Activated gamma-delta T cell (primary cell): ENCODE data around the gene CDK18.

Experiments used
- DNase-seq: peaks from one replicate; lab custom pipeline; 2025; lab: John Stamatoyannopoulos, UW

CDK18 gene

DNA sequence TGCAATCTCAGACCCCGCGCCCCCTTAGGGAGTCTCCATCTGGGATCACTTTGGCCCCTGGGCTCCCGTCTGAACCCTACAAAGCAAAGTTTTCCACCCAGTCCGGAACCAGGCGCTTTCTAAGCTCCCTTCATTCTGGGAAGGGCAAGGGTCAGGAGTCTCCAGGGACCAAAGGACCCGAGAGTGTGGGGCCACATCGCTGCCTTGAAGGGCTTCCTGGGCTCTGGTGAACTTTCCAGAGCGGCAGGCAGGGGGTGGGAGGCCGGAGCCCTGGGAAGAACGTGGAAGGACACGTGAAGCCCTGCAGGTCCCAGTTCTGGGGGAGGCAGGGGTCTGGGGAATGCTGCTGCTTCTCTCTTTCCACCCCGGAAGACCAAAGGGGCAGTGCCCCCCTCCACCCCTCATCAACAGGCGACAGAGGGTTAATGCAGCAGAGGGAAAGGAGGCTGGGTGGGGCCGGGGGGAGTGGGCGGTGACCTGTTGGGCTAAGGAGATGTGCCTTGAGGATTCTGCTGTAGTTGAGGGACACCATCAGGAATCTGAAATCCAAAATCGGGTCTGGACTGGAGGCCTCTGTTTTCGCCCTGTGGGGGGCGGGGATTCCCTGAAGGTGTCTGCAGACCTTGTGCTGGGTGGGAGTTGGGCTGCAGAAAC lies 734 bp downstream of the CDK18 start:
- no peak for DNase-seq

GRCh38 chr1:205505791-205506190 lies 1.3 kb downstream of the CDK18 start:
- no peak for DNase-seq

DNA sequence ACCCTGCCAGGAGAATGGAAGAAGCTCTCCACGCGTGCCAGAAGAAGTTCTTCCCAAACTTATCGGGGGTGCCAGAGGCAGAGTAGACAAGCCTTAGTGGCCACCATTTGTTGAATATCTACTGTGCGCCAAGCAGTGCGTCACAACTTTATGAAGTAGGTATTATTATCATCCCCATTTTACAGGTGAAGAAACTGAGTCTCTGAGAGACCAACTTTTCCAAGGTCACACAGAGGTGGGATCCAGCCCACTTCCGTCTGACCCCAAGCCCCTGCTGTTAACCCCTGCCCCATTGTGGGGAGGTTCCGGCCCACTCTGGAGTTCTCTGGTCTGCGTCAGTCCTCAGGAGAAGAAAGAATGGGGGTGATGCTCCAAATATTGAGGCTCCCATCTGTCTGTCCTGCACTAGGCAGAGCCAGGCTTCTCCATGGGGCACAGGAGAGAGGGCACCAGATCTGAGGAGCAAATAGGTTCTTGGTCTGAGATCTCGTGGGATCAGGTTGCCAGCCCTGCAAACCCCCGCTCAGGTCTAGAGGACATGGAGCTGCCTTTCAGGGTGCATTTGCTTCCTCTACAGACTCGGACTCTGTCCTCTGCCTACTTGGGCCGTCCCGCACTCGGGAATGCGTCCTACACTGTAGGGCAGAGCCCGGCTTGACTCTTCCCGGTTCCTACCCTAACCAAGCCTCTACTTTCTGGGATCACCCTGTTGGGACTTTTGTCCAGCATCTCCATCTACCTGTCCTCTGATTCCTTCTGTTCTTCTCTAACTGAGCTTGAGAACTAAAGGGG lies 2.1 kb downstream of the CDK18 start:
- DNase-seq: no peak

- DNase-seq: no peak
Observed at GRCh38 chr1:205508227-205508714, 3.8 kb downstream of the CDK18 start.

DNA sequence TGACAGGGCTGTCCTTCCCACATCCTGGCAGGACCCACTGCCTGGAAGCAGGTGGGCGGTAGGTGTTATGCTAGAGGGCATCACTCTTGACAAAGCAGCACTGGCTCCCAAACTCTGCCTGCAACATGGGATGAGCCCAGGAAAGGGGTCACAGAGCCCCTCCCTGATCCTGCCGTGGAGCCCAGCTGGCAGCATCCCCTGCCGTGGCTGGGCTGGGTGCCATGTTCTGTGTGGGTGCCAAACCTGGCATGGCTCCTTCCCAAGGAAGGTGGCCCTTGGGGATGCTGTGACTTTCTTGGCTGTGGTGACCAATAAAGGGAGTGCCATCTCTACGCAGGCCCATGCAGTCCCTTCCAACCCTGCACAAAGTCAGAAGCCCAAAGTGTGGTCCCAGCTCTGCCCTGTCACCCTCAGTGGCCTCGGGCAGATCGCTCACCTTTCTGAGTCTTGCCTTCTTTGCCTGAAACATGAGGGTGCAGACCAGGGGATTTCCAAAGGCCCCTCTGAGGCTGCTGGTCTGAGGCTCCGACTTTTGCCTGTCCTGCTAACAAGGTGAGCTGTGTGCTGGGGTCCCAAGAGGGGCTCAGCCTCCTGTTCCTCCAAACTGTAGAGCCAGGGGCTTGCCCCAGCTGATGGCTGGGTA lies 6.0 kb downstream of the CDK18 start:
- DNase-seq: no peak

- no peak for DNase-seq
Observed at GRCh38 chr1:205510951-205511330, 6.5 kb downstream of the CDK18 start.

DNA sequence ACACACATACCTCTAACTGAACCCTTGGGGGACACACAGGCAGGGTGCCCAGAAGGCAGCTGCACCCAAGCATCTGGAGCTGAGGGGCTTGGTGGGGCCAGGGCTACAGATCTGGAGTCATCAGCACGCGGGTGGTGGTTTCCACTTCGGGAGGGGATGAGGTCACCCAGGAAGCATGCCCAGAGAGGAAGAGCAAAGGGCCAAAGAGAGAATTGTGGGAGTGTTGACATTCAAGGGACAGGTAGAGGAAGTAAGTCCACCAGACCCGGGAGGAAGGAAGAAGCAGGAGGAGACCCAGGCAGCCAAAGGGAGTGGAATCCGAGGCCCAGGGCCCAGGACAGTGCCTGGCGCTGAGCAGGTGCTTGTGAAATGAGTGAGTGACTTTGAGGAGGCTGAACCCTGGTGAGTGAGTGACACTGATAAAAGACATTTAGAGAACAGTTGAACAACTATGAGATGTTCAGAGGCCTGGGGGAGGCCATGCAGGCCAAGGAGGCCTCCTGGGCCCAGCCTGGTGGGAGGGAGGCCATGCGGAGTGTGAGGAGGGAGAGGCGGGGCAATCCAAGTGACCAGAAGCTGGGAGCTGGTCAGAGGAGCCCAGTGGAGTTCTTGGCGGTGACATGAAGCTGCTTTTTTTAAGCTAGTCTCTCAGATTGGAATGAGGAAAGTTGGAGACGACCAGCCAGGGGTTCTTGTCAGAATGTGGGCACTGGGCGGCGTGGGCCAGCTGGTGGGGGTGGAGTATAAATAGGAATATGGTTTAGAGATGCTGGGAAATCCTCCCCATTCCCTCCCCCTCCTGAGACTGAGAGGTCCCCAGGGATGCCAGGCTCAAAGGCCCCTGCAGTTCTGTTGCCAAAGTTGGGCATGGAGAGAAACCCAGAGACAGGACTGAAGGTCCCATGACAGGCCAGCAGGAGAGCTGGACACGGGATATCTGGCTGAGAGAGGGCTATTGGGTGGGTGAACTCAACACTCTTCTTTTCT lies 7.9 kb downstream of the CDK18 start:
- no peak for DNase-seq

GRCh38 chr1:205513774-205514173 lies 9.3 kb downstream of the CDK18 start:
- no peak for DNase-seq

GRCh38 chr1:205514211-205515142 lies 10.0 kb downstream of the CDK18 start:
- no peak for DNase-seq

- DNase-seq: no peak
Observed at GRCh38 chr1:205515781-205516253, 11.3 kb downstream of the CDK18 start.

- no peak for DNase-seq
Observed at GRCh38 chr1:205516362-205516761, 11.9 kb downstream of the CDK18 start.

DNA sequence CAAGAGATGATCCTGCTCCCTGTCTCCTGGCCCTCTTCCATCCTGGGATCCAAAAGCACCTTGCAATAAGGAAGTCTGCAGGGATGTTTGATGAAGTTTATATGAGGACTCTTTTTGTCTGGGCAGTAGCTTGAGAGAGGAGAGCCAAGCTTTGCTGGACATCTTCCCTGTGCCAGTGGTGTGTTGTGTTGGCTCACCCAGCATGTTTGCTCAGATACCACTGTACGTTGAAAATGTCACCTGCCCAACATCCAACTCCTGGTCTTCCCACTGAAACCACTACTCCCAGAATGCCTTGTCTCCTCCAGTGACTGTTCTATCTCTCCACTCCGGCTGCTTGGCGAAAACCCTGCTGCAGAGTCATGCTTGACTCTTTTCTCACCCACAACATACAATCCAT lies 12.8 kb downstream of the CDK18 start:
- no peak for DNase-seq

- DNase-seq: no peak
Observed at GRCh38 chr1:205517763-205518162, 13.3 kb downstream of the CDK18 start.

- no peak for DNase-seq
Observed at GRCh38 chr1:205518661-205519540, 14.4 kb downstream of the CDK18 start.

GRCh38 chr1:205519541-205520131 lies 15.2 kb downstream of the CDK18 start:
- DNase-seq: no peak

DNA sequence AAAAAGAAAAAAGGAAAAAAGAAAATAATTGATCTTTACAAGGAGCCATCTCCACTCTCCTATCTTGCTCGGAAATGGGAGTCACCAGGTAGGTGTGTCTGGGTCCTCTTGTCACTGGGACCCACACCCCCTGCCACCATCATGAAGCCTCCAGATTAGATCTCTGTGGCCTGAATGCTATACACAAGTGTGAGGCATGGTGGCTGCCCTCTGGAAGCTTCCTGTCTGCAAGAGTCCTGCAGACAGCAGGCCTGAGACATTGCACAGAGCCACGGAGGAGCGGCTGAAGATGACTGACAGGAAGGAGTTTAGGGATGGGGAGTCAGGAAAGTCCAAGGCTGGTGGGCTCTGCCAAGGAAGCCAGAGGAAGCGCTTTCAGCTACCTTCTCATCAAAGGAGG lies 16.2 kb downstream of the CDK18 start:
- no peak for DNase-seq

DNA sequence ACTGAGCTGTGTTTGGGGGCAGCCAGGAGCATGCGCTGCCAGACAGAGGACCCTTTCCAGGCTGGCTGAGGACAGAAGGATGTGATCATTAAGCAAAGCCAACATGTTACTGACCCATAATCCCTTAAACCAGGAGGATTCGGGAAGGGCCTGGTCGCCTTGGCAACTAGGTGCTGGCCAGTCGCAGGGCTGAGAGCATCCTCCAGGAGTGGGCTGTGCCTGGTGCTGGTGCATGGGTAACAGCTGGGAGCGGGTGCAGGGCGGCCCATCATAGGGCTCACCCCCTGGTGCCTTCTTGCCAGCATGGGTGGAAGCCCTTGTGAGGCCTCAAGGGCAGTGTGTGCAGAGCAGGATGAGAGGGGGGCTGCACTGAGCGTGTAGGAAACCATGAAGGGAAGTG lies 17.2 kb downstream of the CDK18 start:
- DNase-seq: no peak

DNA sequence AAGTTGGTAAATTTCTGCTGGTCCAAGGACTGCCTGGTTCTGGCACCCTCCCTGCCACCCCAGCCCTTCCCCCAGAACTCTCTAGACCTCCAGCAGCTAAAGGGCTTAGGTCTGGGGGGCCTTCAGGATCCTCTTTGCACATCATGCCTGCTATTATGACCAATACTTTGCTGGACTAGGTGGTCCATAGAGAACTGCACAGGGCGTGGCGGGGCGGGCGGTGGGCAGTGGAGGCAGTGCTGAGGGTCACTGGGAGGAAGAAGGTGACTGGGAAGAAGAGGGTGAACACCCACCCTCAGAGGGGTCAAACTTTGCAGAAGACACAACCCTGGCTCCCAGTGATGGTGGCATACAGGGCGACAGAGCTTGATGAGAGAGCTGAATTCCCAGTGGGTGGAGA lies 18.2 kb downstream of the CDK18 start:
- DNase-seq: no peak

- no peak for DNase-seq
Observed at GRCh38 chr1:205523261-205523890, 18.9 kb downstream of the CDK18 start.
